Osteoblast (primary cell): ENCODE results near the gene IDE. TPM values are rescaled to one million over a fixed set of nuclear protein-coding genes. Genes with fewer than 3 reads are reported as not detected.

Source experiments
- DNase-seq: peaks from one replicate; pipeline ENCODE4 v3.0.0; 2011; ENCODE audit warnings: low spot score, mixed read lengths; ENCODE audit not compliant: insufficient read length; ENCODE audit errors: missing footprints
- H2AFZ ChIP-seq: 2 replicates; pipeline ENCODE4 v1.6.0; 2011; ENCODE audit warnings: mild to moderate bottlenecking, low read length
- H3K27ac ChIP-seq: 2 replicates; pipeline ENCODE4 v1.5.1; 2011; ENCODE audit warnings: mild to moderate bottlenecking, low read depth, low read length, moderate library complexity
- H3K27me3 ChIP-seq: 2 replicates; pipeline ENCODE4 v1.6.0; 2012; ENCODE audit warnings: mild to moderate bottlenecking, control low read depth, inconsistent platforms, low read length, moderate library complexity; ENCODE audit not compliant: insufficient read depth
- H3K36me3 ChIP-seq: 2 replicates; pipeline ENCODE4 v1.5.1; 2011; ENCODE audit warnings: mild to moderate bottlenecking, low read length, control low read depth, moderate library complexity; ENCODE audit not compliant: insufficient read depth
- H3K4me1 ChIP-seq: 2 replicates; pipeline ENCODE4 v1.5.1; 2011; ENCODE audit warnings: mild to moderate bottlenecking, low read length, control low read depth, moderate library complexity; ENCODE audit not compliant: insufficient read depth
- H3K4me2 ChIP-seq: 2 replicates; pipeline ENCODE4 v1.6.0; 2011; ENCODE audit warnings: mild to moderate bottlenecking, low read length; ENCODE audit not compliant: insufficient read depth
- H3K4me3 ChIP-seq: fragments of 200-600 bp; sonication (generic); 3 replicates; pipeline ENCODE4 v1.5.1; 2012; ENCODE audit warnings: mild to moderate bottlenecking, low read length, inconsistent platforms; ENCODE audit not compliant: insufficient read depth
- H3K79me2 ChIP-seq: 2 replicates; pipeline ENCODE4 v1.6.0; 2012; ENCODE audit warnings: mild to moderate bottlenecking, low read length, control low read depth, inconsistent platforms; ENCODE audit not compliant: insufficient read depth
- H3K9me3 ChIP-seq: 2 replicates; pipeline ENCODE4 v1.5.1; 2011; ENCODE audit warnings: low read depth, low read length, control low read depth
- H4K20me1 ChIP-seq: 2 replicates; pipeline ENCODE4 v1.6.0; 2012; ENCODE audit warnings: mild to moderate bottlenecking, low read length, control low read depth; ENCODE audit not compliant: insufficient read depth
- CTCF ChIP-seq: IDR thresholded peaks from 2 replicates; pipeline ENCODE4 v1.5.1; 2011; ENCODE audit warnings: mild to moderate bottlenecking, low read depth, low read length, moderate library complexity; ENCODE audit errors: extremely low read depth
- total RNA-seq: library from RNA; depleted of rRNA; stranded (reverse); fragments of >200 nt; gene quantifications from 2 replicates; pipeline ENCODE4 v1.2.3, GENCODE V29; 2012

IDE gene
- total RNA-seq, 1 donor, result 36.9 TPM

- no peak for DNase-seq
- no peak overlapping the region for H3K4me2 ChIP-seq
- no peak overlapping the region for H3K27ac ChIP-seq
- H3K79me2 ChIP-seq, result no peaks in the 10 kb centered on the region
- no peak overlapping the region for H2AFZ ChIP-seq
- no peaks in the 10 kb centered on the region for H4K20me1 ChIP-seq
- peaks cover 14% of the 10 kb centered on the region for H3K36me3 ChIP-seq
- no peak overlapping the region for H3K4me3 ChIP-seq
- H3K27me3 ChIP-seq, result no peaks in the 10 kb centered on the region
- H3K4me1 ChIP-seq, result no peaks in the 10 kb centered on the region
- H3K9me3 ChIP-seq, result no peaks in the 10 kb centered on the region
- no peak for TF ChIP-seq CTCF
These were observed 71.5 kb downstream of the IDE start for GRCh38 chr10:92502296-92502808.

GRCh38 chr10:92493362-92493761 is 80.5 kb downstream of the IDE start:
- Histone ChIP-seq H3K4me2 (no peak overlapping the region), H3K9me3 (no peaks in the 10 kb centered on the region), H2AFZ (no peak overlapping the region), H4K20me1 (no peaks in the 10 kb centered on the region), H3K4me3 (no peak overlapping the region), H3K27me3 (no peaks in the 10 kb centered on the region), H3K4me1 (no peaks in the 10 kb centered on the region), H3K27ac (no peak overlapping the region), H3K36me3 (peaks cover 21% of the 10 kb centered on the region), H3K79me2 (no peaks in the 10 kb centered on the region)
- TF ChIP-seq CTCF, result no peak
- no peak for DNase-seq

- TF ChIP-seq CTCF, result no peak
- H4K20me1 ChIP-seq, result no peaks in the 10 kb centered on the region
- peaks cover 21% of the 10 kb centered on the region for H3K36me3 ChIP-seq
- no peak overlapping the region for H3K4me2 ChIP-seq
- no peak for DNase-seq
- H3K79me2 ChIP-seq, result no peaks in the 10 kb centered on the region
- no peak overlapping the region for H3K27ac ChIP-seq
- H3K4me1 ChIP-seq, result no peaks in the 10 kb centered on the region
- H3K4me3 ChIP-seq, result no peak overlapping the region
- H3K27me3 ChIP-seq, result no peaks in the 10 kb centered on the region
- H2AFZ ChIP-seq, result no peak overlapping the region
- no peaks in the 10 kb centered on the region for H3K9me3 ChIP-seq
These were observed 81.1 kb downstream of the IDE start for GRCh38 chr10:92492748-92493240.

GRCh38 chr10:92490387-92490786 is 83.5 kb downstream of the IDE start:
- Histone ChIP-seq H3K27me3 (no peaks in the 10 kb centered on the region), H3K4me3 (no peak overlapping the region), H3K36me3 (peaks cover 38% of the 10 kb centered on the region), H3K4me1 (no peaks in the 10 kb centered on the region), H4K20me1 (no peaks in the 10 kb centered on the region), H2AFZ (no peak overlapping the region), H3K4me2 (no peak overlapping the region), H3K9me3 (no peaks in the 10 kb centered on the region), H3K79me2 (no peaks in the 10 kb centered on the region), H3K27ac (no peak overlapping the region)
- no peak for TF ChIP-seq CTCF
- DNase-seq, result no peak
